NCI-H526 (cell line): ENCODE measurements around the gene SVIL.
"Not testable (repeated sequence)": the region's sequence is repeated elsewhere in the genome, so short reads cannot be mapped to it uniquely, and the experiment has no call there.

Experiments
- DNase-seq, 2 experiments: peaks; one replicate each; lab custom pipeline; 2025; lab: John Stamatoyannopoulos, UW

Gene SVIL

DNA sequence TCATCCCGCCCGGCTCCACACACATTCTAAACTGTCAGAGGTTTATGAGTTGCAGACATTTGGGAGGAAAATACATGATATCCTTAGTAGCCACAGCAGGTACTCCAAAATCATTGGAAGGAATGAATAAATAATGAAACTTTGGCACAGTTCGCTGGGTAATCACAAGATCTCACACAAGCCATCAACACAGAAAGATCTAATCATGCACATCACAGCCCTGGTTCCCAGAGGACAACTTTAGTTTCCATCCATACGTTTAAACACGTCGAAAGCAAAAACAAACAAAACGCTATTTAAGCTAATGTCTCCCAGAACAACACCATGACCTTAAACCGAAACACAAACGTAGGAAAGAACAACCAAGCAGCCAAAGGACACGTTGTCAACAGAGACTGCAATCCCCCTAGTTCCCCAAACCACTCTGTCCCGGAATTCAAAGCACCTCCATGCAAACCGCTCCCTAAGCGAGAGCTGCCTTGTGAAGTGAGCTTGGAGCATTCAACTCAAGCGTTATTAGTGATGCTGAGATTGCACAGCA lies 12.3 kb downstream of the SVIL start:
- no peak for DNase-seq

DNA sequence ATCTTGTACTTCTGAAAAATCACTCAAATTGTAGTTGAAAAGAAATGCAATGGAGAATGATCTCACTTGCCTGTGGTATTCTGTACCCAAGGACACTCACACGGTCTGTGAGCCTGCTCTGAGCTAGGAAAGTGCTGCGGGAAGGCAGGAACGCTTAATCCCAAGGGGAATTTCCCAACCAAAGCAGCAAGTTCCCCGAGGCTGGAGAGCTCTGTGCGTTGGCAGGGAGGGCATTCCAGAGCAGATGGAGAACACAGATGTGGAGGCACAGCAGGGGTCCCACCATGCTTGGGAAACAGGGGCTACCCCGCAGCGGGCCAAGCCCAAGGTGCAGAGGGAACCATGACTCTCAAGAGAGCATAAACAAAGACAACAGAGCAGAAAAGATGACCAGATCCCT lies 13.6 kb downstream of the SVIL start:
- DNase-seq = peak in 1 of 2 experiments; percentile 3

DNA sequence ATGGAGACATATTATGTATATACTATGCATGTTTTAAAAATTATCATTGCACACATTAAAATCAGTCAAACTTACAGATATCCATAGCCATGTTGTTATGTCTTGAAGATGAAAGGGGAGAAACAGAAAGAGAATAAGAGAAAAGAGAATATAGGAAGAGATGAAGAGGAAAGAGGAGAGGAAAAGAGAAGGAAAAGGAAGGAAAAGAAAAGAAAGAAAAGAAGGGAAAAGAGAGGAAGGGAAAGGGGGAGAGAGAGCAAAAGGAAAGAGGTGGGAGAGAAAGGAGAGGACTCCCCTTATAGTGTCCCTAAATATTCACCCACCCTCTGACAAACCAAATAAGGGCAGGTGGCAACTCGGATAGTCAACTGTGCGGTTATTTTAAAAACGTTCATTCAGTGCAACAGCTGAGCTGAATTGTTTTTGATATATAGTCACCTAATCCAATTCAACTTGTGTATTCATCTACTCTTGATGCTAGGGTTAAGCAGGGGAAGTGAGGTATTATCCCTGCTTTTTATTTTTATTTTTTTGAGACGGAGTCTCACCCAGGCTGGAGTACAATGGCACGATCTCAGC lies 14.6 kb downstream of the SVIL start:
- no peak for DNase-seq

DNA sequence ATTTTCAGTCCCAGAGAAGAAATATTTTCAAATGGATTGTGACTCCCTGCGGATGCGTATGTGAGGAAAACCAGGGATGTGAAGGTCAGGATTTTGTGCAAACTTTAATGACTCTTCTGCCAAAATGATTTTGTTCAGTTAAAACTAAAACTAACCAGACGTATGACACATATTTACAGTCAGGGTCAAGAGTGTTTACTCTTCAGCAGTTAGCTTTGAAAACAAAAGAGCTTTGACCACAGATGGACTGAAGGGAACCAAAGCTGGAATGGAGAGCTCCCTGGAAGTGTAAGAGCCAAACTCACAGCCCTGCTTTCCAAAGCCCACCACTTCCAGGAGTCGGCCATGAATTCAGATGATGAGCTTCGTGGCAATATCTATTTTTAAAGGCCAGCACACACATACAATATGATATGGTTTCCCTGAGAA lies 15.5 kb downstream of the SVIL start:
- no peak for DNase-seq

DNA sequence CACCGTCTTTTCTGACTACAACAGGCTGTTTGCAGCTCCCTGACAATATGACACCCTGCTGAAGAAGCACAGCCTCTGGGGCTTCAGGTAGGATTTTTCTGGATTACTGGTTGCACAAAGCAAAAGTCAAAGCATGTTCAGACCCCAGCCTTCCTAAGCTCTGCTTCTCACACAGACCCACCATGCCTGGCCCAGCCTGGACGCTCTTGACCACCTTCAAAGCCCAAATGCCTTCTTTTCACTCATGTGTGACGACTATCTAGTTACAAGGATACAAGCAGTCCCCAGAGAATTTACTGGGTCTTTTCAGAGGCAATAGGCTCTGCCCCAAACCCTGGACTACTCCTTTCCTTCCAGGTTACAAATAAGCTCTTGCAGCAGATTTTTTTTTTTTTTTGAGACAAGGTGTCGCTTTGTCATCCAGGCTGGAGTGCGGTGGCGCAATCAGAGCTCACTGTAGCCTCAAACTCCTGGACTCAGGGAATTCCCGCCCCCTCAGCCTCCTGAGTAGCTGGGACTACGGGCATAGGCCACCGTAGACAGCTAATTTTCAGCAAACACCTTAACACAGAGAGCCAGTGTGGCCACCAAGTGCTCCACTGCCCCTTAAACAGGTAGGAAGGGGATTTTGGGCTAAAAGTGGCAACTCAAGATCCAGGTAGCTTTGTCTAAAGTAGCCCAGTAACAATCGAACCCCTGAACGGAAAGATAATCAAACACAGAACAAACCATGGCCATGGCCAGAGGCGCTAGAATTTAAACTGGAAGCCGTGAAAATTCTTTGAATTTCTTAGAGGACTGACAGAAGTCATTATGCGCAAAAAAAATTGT lies 16.2 kb downstream of the SVIL start:
- DNase-seq = peak in 1 of 2 experiments; percentile 20

DNA sequence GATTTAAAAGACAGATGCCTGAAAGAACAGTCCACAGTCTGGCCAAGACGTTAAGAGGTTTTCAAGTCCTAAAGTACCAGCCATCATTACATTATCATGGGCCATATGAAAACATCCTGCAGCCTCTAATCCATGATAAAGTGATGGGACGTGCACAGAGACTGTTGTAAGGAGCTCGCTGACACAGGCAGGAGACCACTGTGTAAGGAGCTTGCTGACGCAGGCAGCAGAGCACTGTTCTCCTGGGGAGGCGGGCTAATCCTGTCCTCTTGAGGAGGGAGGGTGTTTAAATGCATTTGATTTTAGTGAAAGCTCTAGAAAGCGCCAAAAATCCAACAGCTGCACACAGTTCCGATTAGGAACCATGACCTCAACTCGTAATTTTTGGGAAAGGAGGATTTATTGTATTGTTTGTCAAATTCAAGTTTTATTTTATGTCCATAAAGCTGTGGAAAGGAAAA lies 16.9 kb downstream of the SVIL start:
- DNase-seq = no peak

DNA sequence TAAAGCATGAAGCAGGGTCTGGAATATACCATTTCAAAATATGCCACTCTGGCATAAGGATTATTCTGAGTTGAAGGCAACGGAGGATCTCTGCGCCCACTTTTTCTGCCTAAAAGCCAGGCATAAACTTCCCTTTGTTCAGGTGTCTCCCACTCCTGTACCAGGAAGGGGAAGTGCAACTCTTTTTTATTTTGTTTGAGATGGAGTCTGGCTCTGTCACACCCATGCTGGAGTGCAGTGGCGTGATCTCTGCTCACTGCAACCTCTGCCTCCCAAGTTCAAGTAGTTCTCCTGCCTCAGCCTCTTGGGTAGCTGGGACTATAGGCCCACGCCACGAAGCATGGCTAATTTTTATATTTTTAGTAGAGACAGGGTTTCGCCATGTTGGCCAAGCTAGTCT lies 18.2 kb downstream of the SVIL start:
- DNase-seq = no peak

DNA sequence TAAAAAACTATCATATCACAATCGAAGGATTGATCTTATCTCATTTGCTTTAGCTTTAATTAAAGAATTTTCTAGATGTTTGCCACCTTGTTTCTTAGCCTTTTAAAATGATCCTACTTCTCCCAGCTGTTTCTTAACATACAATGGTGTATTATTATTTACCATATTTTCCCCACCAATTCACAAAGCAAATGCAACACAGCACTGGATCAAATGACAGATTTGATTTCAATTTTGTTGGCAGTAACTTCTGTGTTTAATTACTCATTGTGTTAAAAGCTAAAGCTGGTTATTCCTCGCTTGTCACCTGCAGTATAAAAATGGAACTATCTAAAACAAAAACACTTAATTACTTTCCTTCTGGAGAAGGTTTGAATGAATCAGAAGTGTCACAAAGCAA lies 19.6 kb downstream of the SVIL start:
- no peak for DNase-seq

DNA sequence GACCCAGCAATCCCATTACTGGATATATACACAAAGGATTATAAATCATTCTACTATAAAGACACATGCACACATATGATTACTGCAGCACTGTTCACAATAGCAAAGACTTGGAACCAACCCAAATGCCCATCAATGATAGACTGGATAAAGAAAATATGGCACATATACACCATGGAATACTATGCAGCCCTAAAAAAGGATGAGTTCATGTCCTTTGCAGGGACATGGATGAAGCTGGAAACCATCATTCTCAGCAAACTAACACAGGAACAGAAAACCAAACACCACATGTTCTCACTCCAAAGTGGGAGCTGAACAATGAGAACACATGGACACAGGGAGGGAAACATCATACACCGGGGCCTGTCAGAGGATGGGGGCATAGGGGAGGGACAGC lies 20.5 kb downstream of the SVIL start:
- not testable (repeated sequence) for DNase-seq

DNA sequence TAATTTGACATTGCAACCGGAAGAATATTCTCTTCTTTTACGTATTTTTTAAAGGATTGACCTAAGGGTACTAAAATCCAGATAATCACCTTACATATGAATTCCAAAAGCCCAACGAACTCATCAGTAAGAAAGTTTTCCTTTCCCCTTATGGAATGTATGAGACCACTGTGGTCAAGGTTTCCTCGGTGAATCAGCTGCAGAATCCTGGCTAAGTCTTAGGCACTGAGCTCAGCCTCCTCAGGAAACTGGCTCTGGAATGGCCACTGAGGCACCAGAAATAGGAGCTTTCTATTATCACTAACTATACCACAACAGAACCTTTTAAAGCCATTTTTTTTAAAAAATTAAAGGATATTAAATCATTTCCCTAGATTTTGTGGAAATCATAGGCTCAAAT lies 21.0 kb downstream of the SVIL start:
- DNase-seq = no peak

DNA sequence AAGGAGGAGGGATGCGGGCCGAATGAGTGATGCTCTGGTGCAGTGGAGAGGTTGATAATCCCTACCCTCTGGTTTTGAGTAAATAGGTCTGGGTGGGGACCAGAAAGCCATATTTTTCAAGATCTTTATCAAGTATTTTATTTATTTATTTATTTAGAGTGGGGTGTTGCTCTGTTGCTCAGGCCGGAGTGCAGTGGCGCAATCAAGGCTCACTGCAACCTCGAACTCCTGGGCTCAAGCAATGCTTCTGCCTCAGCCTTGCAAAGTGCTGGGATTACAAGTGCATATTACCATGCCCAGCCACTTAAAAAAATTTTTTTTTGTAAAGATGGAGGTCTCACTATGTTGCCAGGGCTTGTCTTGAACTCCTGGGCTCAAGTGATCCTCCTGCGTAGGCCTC lies 21.6 kb downstream of the SVIL start:
- DNase-seq = no peak

DNA sequence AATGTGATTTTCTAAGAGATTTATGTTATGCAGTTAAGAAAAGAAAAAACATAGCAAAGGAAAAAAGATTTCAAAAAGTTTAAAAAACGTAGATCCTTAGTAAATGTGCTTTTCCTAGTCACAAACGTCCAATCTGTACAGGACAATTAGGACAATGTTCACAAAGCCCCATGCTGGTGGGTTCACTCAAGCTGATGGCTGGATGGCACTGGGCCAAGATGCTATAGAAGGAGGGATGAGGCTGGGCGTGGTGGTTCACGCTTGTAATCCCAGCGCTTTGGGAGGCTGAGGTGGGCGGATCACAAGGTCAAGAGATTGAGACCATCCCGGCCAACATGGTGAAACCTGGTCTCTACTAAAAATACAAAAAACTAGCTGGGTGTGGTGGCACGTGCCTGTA lies 22.1 kb downstream of the SVIL start:
- DNase-seq = no peak

DNA sequence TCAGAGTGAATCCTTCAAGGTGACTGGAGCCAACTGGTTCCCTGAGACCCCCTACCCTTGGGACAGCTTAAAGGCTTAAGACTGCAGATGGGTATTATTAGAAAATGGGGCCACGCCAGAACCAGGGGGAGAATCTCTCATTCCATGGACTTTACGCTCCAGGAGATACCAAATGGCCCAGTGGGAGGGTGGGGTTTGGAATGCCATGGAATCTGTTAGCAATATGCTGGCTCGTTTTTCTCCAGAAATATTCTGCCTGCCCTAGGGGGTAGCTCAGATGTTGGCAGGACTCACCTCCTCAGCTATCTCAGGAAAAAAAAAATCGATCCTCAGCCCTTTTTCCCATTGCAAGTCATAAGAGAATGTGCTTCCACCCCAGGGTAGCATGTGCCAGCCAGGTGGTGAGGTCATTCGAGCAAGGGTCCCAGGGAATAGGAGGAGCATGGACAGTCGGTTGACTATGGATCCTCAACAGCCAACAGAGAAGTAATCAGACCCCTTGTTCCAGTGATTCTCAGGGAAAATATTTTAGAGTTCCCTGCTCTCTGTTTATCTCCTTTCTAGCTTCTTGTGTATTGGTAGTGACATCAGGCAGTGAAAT lies 22.9 kb downstream of the SVIL start:
- DNase-seq = no peak

DNA sequence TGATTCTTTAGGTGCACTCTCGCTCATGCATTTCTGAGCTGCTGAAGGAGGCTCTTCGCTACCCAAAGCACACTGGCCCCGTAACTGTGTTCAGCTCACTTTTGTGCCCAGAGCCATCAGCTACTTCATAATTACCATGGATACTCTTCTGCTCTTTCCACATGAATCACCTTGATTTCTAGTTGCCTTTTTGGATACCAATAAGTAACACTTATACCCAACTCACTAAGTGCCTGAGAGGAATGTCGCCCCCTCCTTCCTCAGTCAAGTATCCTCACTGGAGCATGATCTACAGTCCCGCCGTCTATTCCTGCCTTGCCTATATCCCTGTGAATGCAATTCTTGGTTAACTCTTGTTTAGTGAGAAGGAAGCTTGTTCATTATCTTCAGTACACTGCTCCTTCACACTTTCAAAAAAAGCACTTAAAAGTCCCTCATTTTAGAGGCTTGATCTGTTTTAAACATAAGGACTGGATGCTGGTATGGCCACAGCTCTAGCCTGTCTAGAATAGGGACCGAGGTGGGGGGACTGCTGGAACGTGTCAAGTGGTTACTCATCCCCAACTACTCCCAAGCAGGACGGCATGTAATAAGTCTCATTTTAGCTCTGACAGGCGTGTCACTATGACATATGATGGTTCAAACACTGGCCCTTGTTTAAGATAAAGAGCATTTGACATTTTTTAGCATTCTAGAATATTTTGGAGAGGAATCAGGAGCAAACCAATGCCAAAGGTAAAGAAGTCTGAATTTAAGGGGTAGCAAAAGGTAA lies 23.7 kb downstream of the SVIL start:
- DNase-seq = no peak

DNA sequence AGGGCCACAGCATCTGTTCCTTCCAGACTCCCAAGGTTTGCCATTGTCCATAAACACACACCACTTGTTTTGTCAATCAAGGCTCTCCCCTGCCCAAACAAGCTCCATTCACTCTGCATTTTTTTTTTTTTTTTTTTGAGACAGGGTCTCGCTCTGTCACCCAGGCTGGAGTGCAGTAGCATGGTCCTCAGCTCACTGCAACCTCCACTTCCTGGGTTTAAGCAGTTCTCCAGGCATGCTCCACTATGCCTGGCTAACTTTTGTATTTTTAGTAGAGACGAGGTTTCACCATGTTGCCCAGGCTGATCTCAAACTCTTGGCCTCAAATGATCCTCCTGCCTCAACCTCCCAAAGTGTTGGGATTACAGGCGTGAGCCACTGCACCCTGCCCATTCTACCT lies 24.4 kb downstream of the SVIL start:
- not testable (repeated sequence) for DNase-seq

DNA sequence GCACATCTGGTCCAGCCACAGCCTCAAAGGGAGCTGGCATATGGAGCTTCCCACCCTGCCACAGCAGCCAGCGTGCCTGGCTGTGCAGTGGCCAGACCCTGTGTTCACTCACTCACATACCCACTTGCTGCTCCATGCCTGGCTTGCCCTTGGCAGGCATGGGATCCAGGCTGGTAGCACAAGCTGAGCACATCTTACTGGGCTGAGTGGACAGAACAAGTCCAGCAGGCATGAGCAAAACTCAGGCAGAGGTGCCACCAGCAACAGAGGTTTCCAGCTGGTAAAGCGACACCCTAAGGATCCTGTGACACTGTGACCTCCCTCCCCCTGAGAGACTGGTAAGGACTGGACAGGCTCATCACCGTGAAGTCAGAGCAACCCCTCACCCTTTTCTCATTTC lies 25.1 kb downstream of the SVIL start:
- DNase-seq = no peak

DNA sequence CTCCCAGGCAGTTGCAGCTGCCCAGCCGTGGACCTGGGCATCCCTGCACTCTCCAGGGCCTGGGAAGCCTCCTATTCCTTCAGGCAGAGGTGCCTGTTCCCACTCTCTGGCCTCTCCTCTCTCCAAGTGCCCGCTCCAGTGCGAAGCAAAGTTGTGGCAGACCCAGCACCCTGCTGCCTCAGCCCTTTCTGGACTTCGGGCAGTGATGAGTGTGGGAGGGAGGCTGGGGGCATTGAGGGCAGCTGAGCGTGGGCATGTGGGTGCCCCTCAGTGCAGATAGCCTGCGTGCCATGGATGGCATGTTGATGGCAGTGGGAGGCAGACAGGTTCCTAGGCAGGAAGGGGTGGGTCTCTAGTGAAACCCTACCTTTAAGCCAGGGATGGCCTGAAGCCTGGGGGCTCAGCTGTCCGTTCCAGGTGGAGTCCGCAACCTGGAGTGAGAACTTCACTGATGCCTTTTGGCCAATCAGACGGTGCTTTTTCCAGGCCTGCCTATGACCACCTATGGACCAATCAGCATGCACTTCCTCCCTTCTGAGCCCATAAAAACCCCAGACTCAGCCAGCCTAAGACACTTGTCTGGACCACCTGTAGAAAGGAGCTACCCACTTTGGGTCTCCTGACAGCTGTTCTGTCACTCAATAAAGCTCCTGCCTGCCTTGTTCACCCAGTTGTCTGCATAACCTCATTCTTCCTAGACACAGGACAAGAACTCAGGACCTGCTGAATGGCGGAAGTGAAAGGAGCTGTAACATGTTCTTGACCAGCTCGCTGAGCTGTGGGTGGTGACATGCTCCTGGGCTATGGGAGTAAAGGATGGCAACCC lies 26.1 kb downstream of the SVIL start:
- no peak for DNase-seq

DNA sequence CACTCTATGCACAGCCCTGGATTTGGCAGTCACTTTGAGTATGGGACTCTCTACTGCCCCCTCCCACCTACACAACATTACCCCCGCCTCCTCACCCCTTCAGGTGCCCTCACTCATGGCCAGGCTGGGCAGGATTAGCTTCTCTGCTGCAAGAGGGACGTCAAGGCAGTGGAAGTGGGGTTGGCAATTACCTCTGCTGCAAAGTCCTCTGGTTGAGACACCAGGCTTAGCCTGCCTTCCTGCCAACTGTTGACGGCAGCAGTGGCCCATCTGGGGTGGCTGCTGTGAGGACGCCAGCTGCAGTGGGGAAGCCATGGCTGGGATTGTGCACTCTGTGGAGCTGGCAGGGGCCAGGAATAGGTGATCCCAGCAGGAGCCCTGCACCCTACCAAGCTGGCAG lies 26.7 kb downstream of the SVIL start:
- DNase-seq = no peak

DNA sequence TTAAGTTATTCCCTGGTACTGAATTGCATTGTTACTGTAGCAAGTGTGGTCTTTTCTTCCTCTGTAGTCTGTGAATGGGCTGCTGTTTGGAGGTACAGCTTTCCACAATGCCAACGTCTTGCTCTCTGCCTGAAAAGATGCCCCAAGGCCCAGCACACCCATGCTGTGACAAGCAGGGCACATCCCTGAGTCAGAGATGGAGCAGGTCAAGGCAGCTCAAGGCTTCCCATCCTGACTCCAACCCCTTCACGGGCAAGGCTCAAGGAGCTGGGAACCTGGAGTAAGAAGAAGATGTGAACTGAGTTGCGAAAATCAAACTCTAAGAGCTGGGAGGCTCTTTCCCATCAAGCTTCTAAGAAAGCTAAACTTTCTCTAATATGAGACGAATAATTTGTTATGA lies 27.2 kb downstream of the SVIL start:
- DNase-seq = no peak

DNA sequence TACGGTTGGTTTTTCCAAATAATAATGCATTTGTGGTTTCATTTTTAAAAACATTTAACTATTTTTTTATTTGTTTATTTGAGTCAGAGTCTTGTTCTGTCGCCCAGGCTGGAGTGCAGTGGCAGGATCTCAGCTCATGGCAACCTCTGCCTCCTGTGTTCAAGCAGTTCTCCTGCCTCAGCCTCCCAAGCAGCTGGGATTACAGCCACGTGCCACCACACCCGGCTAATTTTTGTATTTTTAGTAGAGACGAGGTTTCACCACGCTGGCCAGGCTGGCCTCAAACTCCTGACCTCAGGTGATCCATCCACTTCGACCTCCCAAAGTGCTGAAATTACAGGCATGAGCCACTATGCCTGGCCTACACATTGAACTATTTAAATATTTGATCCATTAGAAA lies 28.1 kb downstream of the SVIL start:
- DNase-seq = not testable (repeated sequence)

DNA sequence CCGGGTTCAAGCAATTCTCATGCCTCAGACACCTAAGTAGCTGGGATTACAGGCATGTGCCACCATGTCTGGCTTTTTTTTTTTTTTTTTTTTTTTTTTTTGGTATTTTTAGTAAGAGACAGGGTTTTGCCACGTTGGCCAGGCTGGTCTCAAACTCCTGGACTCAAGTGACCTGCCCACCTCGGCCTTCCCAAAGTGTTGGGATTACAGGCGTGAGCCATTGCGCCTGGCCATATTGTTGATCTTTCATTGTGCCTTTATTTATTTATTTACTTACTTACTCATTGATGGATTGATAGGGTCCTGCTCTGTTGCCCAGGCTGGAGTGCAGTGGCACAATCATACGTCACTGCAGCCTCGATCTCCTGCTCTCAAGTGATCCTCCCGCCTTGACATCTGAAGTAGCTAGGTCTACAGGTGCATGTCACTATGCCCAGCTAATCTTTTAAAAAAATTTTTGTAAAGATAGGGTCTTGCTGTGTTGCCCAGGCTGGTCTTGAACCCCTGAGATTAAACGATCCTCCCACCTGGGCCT lies 30.4 kb downstream of the SVIL start:
- DNase-seq = no peak
